HepG2 (cell line): ENCODE measurements around the gene DLX5. TPM values are rescaled to one million over a fixed set of nuclear protein-coding genes. Genes with fewer than 3 reads are reported as not detected.

Experiments
- BRF2 ChIP-seq: sonication (generic); formaldehyde crosslinking; IDR thresholded peaks from 2 replicates; pipeline ENCODE4 v1.8.1; 2022; ENCODE audit warnings: mild to moderate bottlenecking, missing genetic modification reagents
- CTCF ChIP-seq: sonication (generic); formaldehyde crosslinking; IDR thresholded peaks from 2 replicates; pipeline ENCODE4 v1.5.0; 2020; ENCODE audit warnings: mild to moderate bottlenecking, missing genetic modification reagents, moderate library complexity
- DDIT3 ChIP-seq: sonication (generic); formaldehyde crosslinking; IDR thresholded peaks from 2 replicates; pipeline ENCODE4 v1.4.0; 2020; ENCODE audit warnings: mild to moderate bottlenecking, missing genetic modification reagents
- ELF3 ChIP-seq: IDR thresholded peaks from 2 replicates; pipeline ENCODE4 v1.6.1; 2016; ENCODE audit warnings: missing genetic modification reagents, missing compliant biosample characterization
- IRF9 ChIP-seq: sonication (generic); formaldehyde crosslinking; IDR thresholded peaks from 2 replicates; pipeline ENCODE4 v1.8.0; 2022; ENCODE audit warnings: missing genetic modification reagents, mild to moderate bottlenecking, borderline replicate concordance
- KAT2B ChIP-seq: fragments of 150-350 bp; IDR thresholded peaks from 2 replicates; pipeline ENCODE4 v1.6.1; 2014; ENCODE audit warnings: low read depth, low read length, borderline replicate concordance
- KAT7 ChIP-seq: IDR thresholded peaks from 2 replicates; pipeline ENCODE4 v1.6.1; 2018; ENCODE audit warnings: borderline replicate concordance, missing compliant biosample characterization
- LRRFIP1 ChIP-seq: sonication (generic); formaldehyde crosslinking; conservative IDR thresholded peaks from 2 replicates; pipeline ENCODE4 v1.4.0; 2020; ENCODE audit warnings: missing genetic modification reagents
- ONECUT2 ChIP-seq: sonication (generic); formaldehyde crosslinking; IDR thresholded peaks from 2 replicates; pipeline ENCODE4 v1.4.0; 2020; ENCODE audit warnings: missing genetic modification reagents
- PBX3 ChIP-seq: sonication (generic); formaldehyde crosslinking; IDR thresholded peaks from 2 replicates; pipeline ENCODE4 v1.8.1; 2023; ENCODE audit warnings: missing genetic modification reagents, inconsistent platforms, borderline replicate concordance
- SALL1 ChIP-seq: sonication (generic); formaldehyde crosslinking; IDR thresholded peaks from 2 replicates; pipeline ENCODE4 v1.8.0; 2022; ENCODE audit warnings: mild to moderate bottlenecking, missing genetic modification reagents
- SCMH1 ChIP-seq: sonication (generic); formaldehyde crosslinking; IDR thresholded peaks from 2 replicates; pipeline ENCODE4 v1.9.0; 2021; ENCODE audit warnings: missing genetic modification reagents, mild to moderate bottlenecking, borderline replicate concordance
- SIN3B ChIP-seq: fragments of 150-350 bp; IDR thresholded peaks from 2 replicates; pipeline ENCODE4 v1.6.1; 2014; ENCODE audit warnings: low read length
- SRY ChIP-seq: sonication (generic); formaldehyde crosslinking; IDR thresholded peaks from 2 replicates; pipeline ENCODE4 v1.8.0; 2022; ENCODE audit warnings: mild to moderate bottlenecking, missing genetic modification reagents
- ZEB1 ChIP-seq: IDR thresholded peaks from 2 replicates; pipeline ENCODE4 v1.6.1; 2012; ENCODE audit warnings: mild to moderate bottlenecking, low read depth, inconsistent platforms; ENCODE audit not compliant: insufficient replicate concordance
- ZNF263 ChIP-seq: sonication (generic); formaldehyde crosslinking; IDR thresholded peaks from 2 replicates; pipeline ENCODE4 v1.4.0; 2020; ENCODE audit warnings: missing genetic modification reagents
- ZNF746 ChIP-seq: sonication (generic); formaldehyde crosslinking; IDR thresholded peaks from 2 replicates; pipeline ENCODE4 v1.8.0; 2022; ENCODE audit warnings: mild to moderate bottlenecking, missing genetic modification reagents
- ZNF792 ChIP-seq: IDR thresholded peaks from 2 replicates; pipeline ENCODE4 v1.6.1; 2016
- polyA plus RNA-seq, 8 experiments: library from polyadenylated mRNA; depleted of rRNA in 3 of 8; stranded (reverse) in 7 of 8; unstranded in 1 of 8; fragments of >200 nt; fragmentation: Illumina TruSeq in 4 of 8; extraction: Trizol in 4 of 8; gene quantifications; 2 replicates each; pipeline versions ENCODE4 v1.2.1 to v1.2.3, GENCODE V29; 2011 to 2016; ENCODE audit warnings: low read depth in 4 of 8, missing spikeins in 1 of 8, mixed read lengths in 1 of 8; ENCODE audit not compliant: insufficient read depth in 1 of 8
- total RNA-seq, 5 experiments: library from RNA; depleted of rRNA; stranded (reverse); fragments of >200 nt; fragmentation: Illumina TruSeq; extraction: Trizol; gene quantifications; 2 replicates each; pipeline ENCODE4 v1.2.3, GENCODE V29; 2016; ENCODE audit warnings: low read depth in 1 of 5

DLX5 gene
- total and polyA plus RNA-seq, 2 of the 13 experiments (the other 11 are each of a cell fraction or from before 2014, with no cell fraction given): not detected

GRCh38 chr7:97006055-97006815, 18.4 kb downstream of the DLX5 start (continued):
- TF ChIP-seq KAT7 (CRISPR knock-in tag) (peak; percentile 92), SRY (CRISPR knock-in tag) (peak; percentile 11; the same call in 1 of the 2 replicates), ZNF263 (CRISPR knock-in tag) (no peak), LRRFIP1 (CRISPR knock-in tag) (no peak), ONECUT2 (peak; percentile 19; the same call in 1 of the 2 replicates), KAT2B (no peak), SALL1 (CRISPR knock-in tag) (peak; percentile 53; the same call in 1 of the 2 replicates), DDIT3 (CRISPR knock-in tag) (no peak), SIN3B (no peak), PBX3 (CRISPR knock-in tag) (no peak), IRF9 (CRISPR knock-in tag) (0 out of 2 replicates have a peak, but pooled peaks have one; percentile 21), ELF3 (CRISPR knock-in tag) (no peak), ZNF792 (peak; percentile 58; the same call in 1 of the 2 replicates), SCMH1 (CRISPR knock-in tag) (no peak), CTCF (CRISPR knock-in tag) (peak; percentile 47), ZEB1 (no peak), ZNF746 (CRISPR knock-in tag) (no peak), BRF2 (CRISPR knock-in tag) (peak; percentile 26; the same call in 1 of the 2 replicates)
